ENCODE results near the gene ESRRG.
"Not testable (repeated sequence)": the region's sequence is repeated elsewhere in the genome, so short reads cannot be mapped to it uniquely, and the experiment has no call there.

ESRRG gene

GRCh38 chr1:216705676-216706075 lies 17.6 kb downstream of the ESRRG start:
- no peak overlapping the region for H3K27ac ChIP-seq
- no peak for TF ChIP-seq CTCF (conservative IDR thresholded peaks at IDR 0.05)

- H3K27ac ChIP-seq: not testable (repeated sequence)
Observed at GRCh38 chr1:216704065-216704464, 19.2 kb downstream of the ESRRG start.

- TF ChIP-seq CTCF (conservative IDR thresholded peaks at IDR 0.05): no peak
- H3K27ac ChIP-seq: no peak overlapping the region
Observed at GRCh38 chr1:216702170-216702569, 21.1 kb downstream of the ESRRG start.

- TF ChIP-seq CTCF (conservative IDR thresholded peaks at IDR 0.05): no peak
- no peak overlapping the region for H3K27ac ChIP-seq
Observed at GRCh38 chr1:216700779-216701178, 22.4 kb downstream of the ESRRG start.

GRCh38 chr1:216691710-216692109 lies 31.5 kb downstream of the ESRRG start:
- TF ChIP-seq CTCF (conservative IDR thresholded peaks at IDR 0.05): no peak
- H3K27ac ChIP-seq: no peak overlapping the region

- no peak overlapping the region for H3K27ac ChIP-seq
- TF ChIP-seq CTCF (conservative IDR thresholded peaks at IDR 0.05): no peak
Observed at GRCh38 chr1:216690603-216691002, 32.6 kb downstream of the ESRRG start.

- TF ChIP-seq CTCF (conservative IDR thresholded peaks at IDR 0.05): no peak
- no peak overlapping the region for H3K27ac ChIP-seq
Observed at GRCh38 chr1:216688127-216688657, 35.0 kb downstream of the ESRRG start.

GRCh38 chr1:216686860-216687766 lies 36.1 kb downstream of the ESRRG start:
- no peak overlapping the region for H3K27ac ChIP-seq
- TF ChIP-seq CTCF (conservative IDR thresholded peaks at IDR 0.05): no peak
